Esophagus muscularis mucosa (tissue), 4 donors: ENCODE data around the gene PSENEN. TPM values are rescaled to one million over a fixed set of nuclear protein-coding genes. Genes with fewer than 3 reads are reported as not detected.

Experiments used
- DNase-seq: peaks from one replicate; pipeline ENCODE4 v3.0.0-alpha.2; 2017; ENCODE audit errors: extremely low spot score
- H3K27ac ChIP-seq, 4 donors: fragments of 200-600 bp; sonication (generic); replicated peaks in 1 of 4; 1 replicate in 3 of 4; 2 replicates in 1 of 4; pipeline ENCODE4 v1.5.1; 2016 to 2019; ENCODE audit warnings: mild to moderate bottlenecking in 1 of 4
- H3K27me3 ChIP-seq, 4 donors: fragments of 200-600 bp; sonication (generic); one replicate each; pipeline versions ENCODE4 v1.5.1 to v1.6.0; 2016 to 2019
- H3K36me3 ChIP-seq, 4 donors: fragments of 200-600 bp; sonication (generic); one replicate each; pipeline ENCODE4 v1.5.1; 2016 to 2019
- H3K4me1 ChIP-seq, 4 donors: fragments of 200-600 bp; sonication (generic); one replicate each; pipeline ENCODE4 v1.5.1; 2016 to 2019
- H3K4me3 ChIP-seq, 4 donors: fragments of 200-600 bp; sonication (generic); 1 replicate in 2 of 4; 2 replicates in 2 of 4; pipeline ENCODE4 v1.5.1; 2016 to 2019; ENCODE audit warnings: mild to moderate bottlenecking in 4 of 4, moderate library complexity in 1 of 4
- H3K9me3 ChIP-seq, 4 donors: fragments of 200-600 bp; sonication (generic); 1 replicate in 3 of 4; 2 replicates in 1 of 4; pipeline ENCODE4 v1.5.1; 2016 to 2019
- EP300 ChIP-seq: sonication (generic); formaldehyde crosslinking; IDR thresholded peaks from one replicate; pipeline ENCODE4 v1.6.1; 2017; ENCODE audit warnings: antibody characterized with exemption
- POLR2A ChIP-seq: fragments of 450-650 bp; IDR thresholded peaks from one replicate; pipeline ENCODE4 v1.6.1; 2017; ENCODE audit warnings: antibody characterized with exemption, moderate library complexity, mild to moderate bottlenecking, low read depth
- POLR2AphosphoS5 ChIP-seq, 2 donors: sonication (generic); formaldehyde crosslinking; IDR thresholded peaks; one replicate each; pipeline ENCODE4 v1.6.1; 2017; ENCODE audit warnings: antibody characterized with exemption in 2 of 2
- WGBS: methylation state at CpG from one replicate; pipeline ENCODE4 v1.1.5; 2018; 5-methylcytosine and 5-hydroxymethylcytosine counted together
- intact Hi-C: fragments of 100-400 bp; cut with DNase I; formaldehyde crosslinking; loops from one replicate; pipeline ENCODE4 v1.15.1; 2023
- total RNA-seq, 4 donors: library from RNA; depleted of rRNA; stranded (reverse); fragments of >200 nt; gene quantifications; one replicate each; pipeline versions ENCODE4 v1.1.0 to v1.2.1, GENCODE V29; 2016
- TF ChIP-seq, protein P1 (sequence below), 3 experiments: fragments of 200-600 bp in 2 of 3; fragments of 450-650 bp in 1 of 3; sonication (generic) in 2 of 3; IDR thresholded peaks; one replicate each; pipeline ENCODE4 v1.5.1; 2017 to 2019; ENCODE audit warnings: antibody characterized with exemption in 3 of 3, mild to moderate bottlenecking in 2 of 3, moderate library complexity in 1 of 3

Gene PSENEN
- total RNA-seq, 4 donors from 2014 or later: 27.4 to 48.7 (median 33.8) TPM

DNA sequence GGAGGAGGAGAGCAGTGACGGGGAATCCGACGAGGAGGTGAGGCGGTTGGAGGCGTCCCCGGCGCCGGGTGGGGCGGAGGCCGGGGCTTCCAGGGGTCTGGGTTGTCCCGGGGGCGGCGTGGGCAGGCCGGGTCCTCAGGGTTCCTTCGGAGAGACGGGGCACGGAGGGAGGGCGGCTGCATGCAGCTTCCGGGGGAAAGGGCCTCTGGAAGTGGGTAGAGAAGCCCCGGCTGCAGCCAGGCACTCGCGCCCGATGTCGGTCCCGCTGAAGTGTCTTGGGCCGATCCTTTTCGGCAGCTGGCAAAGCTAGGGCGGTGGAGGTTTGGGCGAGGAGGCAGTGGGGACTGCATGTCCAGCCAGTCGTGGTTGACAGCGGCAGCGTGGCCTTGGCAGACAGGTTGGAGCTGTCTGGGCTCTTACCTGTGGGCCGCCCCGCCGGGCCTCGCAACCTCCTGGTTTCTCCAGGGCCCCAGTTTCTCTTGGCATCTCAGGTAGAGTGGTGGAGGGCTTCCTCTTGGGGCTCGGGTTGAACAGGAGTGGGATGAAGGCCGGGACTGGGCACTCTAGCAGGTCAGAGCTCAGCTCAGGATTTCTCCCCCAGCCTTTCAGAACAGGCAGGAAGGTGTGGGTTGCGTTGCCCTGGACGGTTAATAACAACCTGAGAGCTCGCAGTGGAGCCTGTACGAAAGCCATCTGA is 27.0 kb upstream of the PSENEN start:
- 0% methylated on average over 10 of the region's 42 CpGs for WGBS
- TF ChIP-seq POLR2AphosphoS5 (IDR thresholded peaks at IDR 0.05): no peak
- TF ChIP-seq, protein P1, sequence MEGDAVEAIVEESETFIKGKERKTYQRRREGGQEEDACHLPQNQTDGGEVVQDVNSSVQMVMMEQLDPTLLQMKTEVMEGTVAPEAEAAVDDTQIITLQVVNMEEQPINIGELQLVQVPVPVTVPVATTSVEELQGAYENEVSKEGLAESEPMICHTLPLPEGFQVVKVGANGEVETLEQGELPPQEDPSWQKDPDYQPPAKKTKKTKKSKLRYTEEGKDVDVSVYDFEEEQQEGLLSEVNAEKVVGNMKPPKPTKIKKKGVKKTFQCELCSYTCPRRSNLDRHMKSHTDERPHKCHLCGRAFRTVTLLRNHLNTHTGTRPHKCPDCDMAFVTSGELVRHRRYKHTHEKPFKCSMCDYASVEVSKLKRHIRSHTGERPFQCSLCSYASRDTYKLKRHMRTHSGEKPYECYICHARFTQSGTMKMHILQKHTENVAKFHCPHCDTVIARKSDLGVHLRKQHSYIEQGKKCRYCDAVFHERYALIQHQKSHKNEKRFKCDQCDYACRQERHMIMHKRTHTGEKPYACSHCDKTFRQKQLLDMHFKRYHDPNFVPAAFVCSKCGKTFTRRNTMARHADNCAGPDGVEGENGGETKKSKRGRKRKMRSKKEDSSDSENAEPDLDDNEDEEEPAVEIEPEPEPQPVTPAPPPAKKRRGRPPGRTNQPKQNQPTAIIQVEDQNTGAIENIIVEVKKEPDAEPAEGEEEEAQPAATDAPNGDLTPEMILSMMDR (IDR thresholded peaks at IDR 0.05): no peak
- no peak for TF ChIP-seq EP300
- TF ChIP-seq POLR2A: no peak
- no peak for DNase-seq

GRCh38 chr19:35719402-35720162 is 25.9 kb upstream of the PSENEN start:
- H3K27ac ChIP-seq: peak overlapping the region; percentile 87 to 94 (median 92)
- DNase-seq: no peak
- no peaks in the 10 kb centered on the region for H3K27me3 ChIP-seq
- no peaks in the 10 kb centered on the region for H3K9me3 ChIP-seq
- WGBS: 82% methylated on average over 27 of the region's 32 CpGs
- H3K4me3 ChIP-seq: peak overlapping the region in 3 of 4 donors; percentile 76 to 89 (median 86)
- peaks cover 24 to 51% (median 40%) of the 10 kb centered on the region in 4 donors for H3K4me1 ChIP-seq
- TF ChIP-seq EP300 (no peak), POLR2AphosphoS5 (IDR thresholded peaks at IDR 0.05) (no peak), POLR2A (no peak)
- TF ChIP-seq, protein P1 (IDR thresholded peaks at IDR 0.05): no peak
- intact Hi-C loops: loop anchor here (5.0 kb wide), 1 partner anchor 172 kb away; the partner anchor contains the start of gene TMEM147
- H3K36me3 ChIP-seq: peaks cover 37 to 51% (median 50%) of the 10 kb centered on the region in 4 donors

More for the DNA sequence above, 27.0 kb upstream of the PSENEN start:
- Histone ChIP-seq H3K36me3 (peaks cover 28 to 40% (median 39%) of the 10 kb centered on the region in 4 donors), H3K4me3 (peak overlapping the region; percentile 76 to 98 (median 88)), H3K27ac (peak overlapping the region; percentile 87 to 94 (median 92)), H3K27me3 (no peaks in the 10 kb centered on the region), H3K4me1 (peaks cover 24 to 51% (median 40%) of the 10 kb centered on the region in 4 donors), H3K9me3 (no peaks in the 10 kb centered on the region)
- intact Hi-C loops: loop anchor here (5.0 kb wide), 1 partner anchor 171 kb away; the partner anchor contains the start of gene TMEM147

DNA sequence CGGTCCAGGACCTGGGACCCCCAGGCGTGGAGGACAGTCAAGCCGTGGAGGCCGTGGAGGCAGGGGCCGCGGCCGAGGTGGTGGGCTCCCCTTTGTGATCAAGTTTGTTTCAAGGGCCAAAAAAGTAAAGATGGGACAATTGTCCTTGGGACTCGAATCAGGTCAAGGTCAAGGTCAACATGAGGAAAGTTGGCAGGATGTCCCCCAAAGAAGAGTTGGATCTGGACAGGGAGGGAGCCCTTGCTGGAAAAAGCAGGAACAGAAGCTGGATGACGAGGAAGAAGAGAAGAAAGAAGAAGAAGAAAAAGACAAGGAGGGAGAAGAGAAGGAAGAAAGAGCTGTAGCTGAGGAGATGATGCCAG is 25.3 kb upstream of the PSENEN start:
- H3K4me1 ChIP-seq: peaks cover 24 to 51% (median 39%) of the 10 kb centered on the region in 4 donors
- TF ChIP-seq EP300 (no peak), POLR2A (no peak), POLR2AphosphoS5 (IDR thresholded peaks at IDR 0.05) (no peak)
- TF ChIP-seq, protein P1 (IDR thresholded peaks at IDR 0.05): no peak
- no peaks in the 10 kb centered on the region for H3K27me3 ChIP-seq
- no peak overlapping the region for H3K27ac ChIP-seq
- H3K4me3 ChIP-seq: no peak overlapping the region
- peaks cover 43 to 57% (median 56%) of the 10 kb centered on the region in 4 donors for H3K36me3 ChIP-seq
- intact Hi-C loops: no loop called here
- no peak for DNase-seq
- no peaks in the 10 kb centered on the region for H3K9me3 ChIP-seq
- 93% methylated on average over 9 of the region's 9 CpGs for WGBS

DNA sequence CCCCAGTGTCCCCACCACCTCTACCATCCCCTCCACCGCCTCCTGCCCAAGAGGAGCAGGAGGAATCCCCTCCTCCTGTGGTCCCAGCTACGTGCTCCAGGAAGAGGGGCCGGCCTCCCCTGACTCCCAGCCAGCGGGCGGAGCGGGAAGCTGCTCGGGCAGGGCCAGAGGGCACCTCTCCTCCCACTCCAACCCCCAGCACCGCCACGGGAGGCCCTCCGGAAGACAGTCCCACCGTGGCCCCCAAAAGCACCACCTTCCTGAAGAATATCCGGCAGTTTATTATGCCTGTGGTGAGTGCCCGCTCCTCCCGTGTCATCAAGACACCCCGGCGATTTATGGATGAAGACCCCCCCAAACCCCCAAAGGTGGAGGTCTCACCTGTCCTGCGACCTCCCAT is 24.8 kb upstream of the PSENEN start:
- Histone ChIP-seq H3K4me1 (peaks cover 21 to 46% (median 34%) of the 10 kb centered on the region in 4 donors), H3K36me3 (peaks cover 48 to 62% (median 61%) of the 10 kb centered on the region in 4 donors), H3K9me3 (no peaks in the 10 kb centered on the region), H3K27me3 (no peaks in the 10 kb centered on the region), H3K4me3 (no peak overlapping the region), H3K27ac (no peak overlapping the region)
- TF ChIP-seq POLR2AphosphoS5 (IDR thresholded peaks at IDR 0.05): no peak
- no peak for TF ChIP-seq EP300
- no peak for TF ChIP-seq POLR2A
- TF ChIP-seq, protein P1 (IDR thresholded peaks at IDR 0.05): no peak
- intact Hi-C loops: no loop called here
- no peak for DNase-seq
- 80% methylated on average over 16 of the region's 17 CpGs for WGBS
